Mucosa of rectum (tissue), 2 donors: ENCODE results near the gene CCN2.
A peak's percentile ranks its signal among the peaks of the same experiment; 100 is the strongest.

ENCODE experiments used
- H3K27ac ChIP-seq, 2 donors: one replicate each; pipeline ENCODE4 v1.7.0; 2013; ENCODE audit warnings: inconsistent platforms in 2 of 2, low read depth in 2 of 2, low read length in 2 of 2
- H3K27me3 ChIP-seq, 2 donors: one replicate each; pipeline ENCODE4 v1.7.0; 2013; ENCODE audit warnings: low read length in 2 of 2; ENCODE audit not compliant: control insufficient read depth in 2 of 2, insufficient read depth in 2 of 2
- H3K36me3 ChIP-seq, 2 donors: one replicate each; pipeline ENCODE4 v1.7.0; 2013; ENCODE audit warnings: low read length in 2 of 2; ENCODE audit not compliant: control insufficient read depth in 2 of 2, insufficient read depth in 2 of 2
- H3K4me1 ChIP-seq, 2 donors: one replicate each; pipeline ENCODE4 v1.7.0; 2013; ENCODE audit warnings: low read length in 2 of 2, mild to moderate bottlenecking in 1 of 2; ENCODE audit not compliant: control insufficient read depth in 2 of 2, insufficient read depth in 2 of 2
- H3K4me3 ChIP-seq, 2 donors: one replicate each; pipeline ENCODE4 v1.7.0; 2013; ENCODE audit warnings: low read length in 2 of 2
- H3K9ac ChIP-seq, 2 donors: one replicate each; pipeline ENCODE4 v1.7.0; 2013; ENCODE audit warnings: low read length in 2 of 2, low read depth in 1 of 2, mild to moderate bottlenecking in 1 of 2
- H3K9me3 ChIP-seq, 2 donors: one replicate each; pipeline ENCODE4 v1.7.0; 2013; ENCODE audit warnings: low read length in 2 of 2; ENCODE audit not compliant: control insufficient read depth in 2 of 2
- donor health status: healthy.
- donor health status: Normal muscosa, but diverticular disease.

Gene CCN2

GRCh38 chr6:131950767-131951575 lies at the start of gene CCN2:
CCN2 (minus strand) TSS chr6:131951372; CDS start chr6:131951172, 200 bp downstream.
- Histone ChIP-seq H3K4me1 (peaks cover 10 to 45% of the 10 kb centered on the region in 2 donors), H3K4me3 (peak within 1 kb of the TSS; percentile 78 to 93), H3K9ac (peak within 1 kb of the TSS; percentile 29 to 90), H3K36me3 (peaks cover 0 to 7% of the 10 kb centered on the region in 2 donors), H3K9me3 (no peaks in the 10 kb centered on the region), H3K27ac (peak within 1 kb of the TSS; percentile 90 to 94), H3K27me3 (no peaks in the 10 kb centered on the region)

GRCh38 chr6:132000296-132000695 lies 49.1 kb upstream of the CCN2 start:
- H3K36me3 ChIP-seq = no peaks in the 10 kb centered on the region
- H3K9ac ChIP-seq = no peak overlapping the region
- no peak overlapping the region for H3K27ac ChIP-seq
- H3K9me3 ChIP-seq = peaks cover 5 to 7% of the 10 kb centered on the region in 2 donors
- no peaks in the 10 kb centered on the region for H3K27me3 ChIP-seq
- H3K4me3 ChIP-seq = no peak overlapping the region
- H3K4me1 ChIP-seq = peaks cover 7 to 14% of the 10 kb centered on the region in 2 donors

- Histone ChIP-seq H3K4me1 (peaks cover 7 to 10% of the 10 kb centered on the region in 2 donors), H3K9me3 (peaks cover 5 to 7% of the 10 kb centered on the region in 2 donors), H3K4me3 (no peak overlapping the region), H3K27me3 (no peaks in the 10 kb centered on the region), H3K9ac (no peak overlapping the region), H3K36me3 (no peaks in the 10 kb centered on the region), H3K27ac (no peak overlapping the region)
Observed at GRCh38 chr6:131999545-132000146, 48.5 kb upstream of the CCN2 start.

- peak overlapping the region in 1 of 2 donors; percentile 17 for H3K9ac ChIP-seq
- peak overlapping the region in 1 of 2 donors; percentile 28 for H3K27ac ChIP-seq
- no peaks in the 10 kb centered on the region for H3K27me3 ChIP-seq
- H3K4me1 ChIP-seq = peaks cover 7 to 9% of the 10 kb centered on the region in 2 donors
- H3K36me3 ChIP-seq = no peaks in the 10 kb centered on the region
- H3K9me3 ChIP-seq = peaks cover 3% of the 10 kb centered on the region in 2 donors
- no peak overlapping the region for H3K4me3 ChIP-seq
Observed at GRCh38 chr6:131998255-131998982, 47.2 kb upstream of the CCN2 start.

GRCh38 chr6:131997429-131998153 lies 46.4 kb upstream of the CCN2 start:
- Histone ChIP-seq H3K9me3 (no peaks in the 10 kb centered on the region), H3K36me3 (no peaks in the 10 kb centered on the region), H3K4me3 (peak overlapping the region in 1 of 2 donors; percentile 40), H3K27me3 (no peaks in the 10 kb centered on the region), H3K4me1 (peaks cover 7 to 9% of the 10 kb centered on the region in 2 donors), H3K9ac (no peak overlapping the region), H3K27ac (peak overlapping the region in 1 of 2 donors; percentile 28)

- Histone ChIP-seq H3K9ac (no peak overlapping the region), H3K27ac (no peak overlapping the region), H3K4me1 (peaks cover 7 to 9% of the 10 kb centered on the region in 2 donors), H3K36me3 (no peaks in the 10 kb centered on the region), H3K27me3 (no peaks in the 10 kb centered on the region), H3K4me3 (no peak overlapping the region), H3K9me3 (no peaks in the 10 kb centered on the region)
Observed at GRCh38 chr6:131995917-131996316, 44.7 kb upstream of the CCN2 start.

- Histone ChIP-seq H3K9ac (no peak overlapping the region), H3K27ac (no peak overlapping the region), H3K9me3 (no peaks in the 10 kb centered on the region), H3K36me3 (no peaks in the 10 kb centered on the region), H3K4me3 (no peak overlapping the region), H3K27me3 (no peaks in the 10 kb centered on the region), H3K4me1 (peaks cover 0 to 4% of the 10 kb centered on the region in 2 donors)
Observed at GRCh38 chr6:131992557-131992956, 41.4 kb upstream of the CCN2 start.

GRCh38 chr6:131989036-131989435 lies 37.9 kb upstream of the CCN2 start:
- Histone ChIP-seq H3K36me3 (no peaks in the 10 kb centered on the region), H3K9me3 (no peaks in the 10 kb centered on the region), H3K27me3 (no peaks in the 10 kb centered on the region), H3K27ac (no peak overlapping the region), H3K4me1 (no peaks in the 10 kb centered on the region), H3K9ac (no peak overlapping the region), H3K4me3 (no peak overlapping the region)

- Histone ChIP-seq H3K27ac (no peak overlapping the region), H3K4me3 (no peak overlapping the region), H3K9me3 (no peaks in the 10 kb centered on the region), H3K4me1 (peaks cover 11 to 17% of the 10 kb centered on the region in 2 donors), H3K9ac (no peak overlapping the region), H3K27me3 (no peaks in the 10 kb centered on the region), H3K36me3 (no peaks in the 10 kb centered on the region)
Observed at GRCh38 chr6:131982740-131983259, 31.6 kb upstream of the CCN2 start.
